ENCODE measurements around the gene SRRM5. TPM values are rescaled to one million over a fixed set of nuclear protein-coding genes. Genes with fewer than 3 reads are reported as not detected.

SRRM5 gene
- total and polyA plus RNA-seq, 2 of the 13 experiments (the other 11 are each of a cell fraction or from before 2014, with no cell fraction given) = 0.11 to 0.16 TPM

GRCh38 chr19:43634506-43634871 lies 22.6 kb downstream of the SRRM5 start:
- no peak for DNase-seq (ENCODE audit: low spot score)
- intact Hi-C loops (cut with micrococcal nuclease; ENCODE audit: unreplicated experiment) = loop anchor here (2.0 kb wide), 1 partner anchor 16 kb away; the partner anchor contains the start of gene ZNF428
- peak; percentile 56 for ATAC-seq
- H3K9ac ChIP-seq (ENCODE audit: insufficient read depth, low read depth, low read length) = peak overlapping the region; percentile 87
- 24% methylated on average over 4 of the region's 5 CpGs for WGBS (ENCODE audit: low lambda C conversion rate)
- H2AFZ ChIP-seq (ENCODE audit: low read length) = no peak overlapping the region
- H3K79me2 ChIP-seq (ENCODE audit: insufficient read depth, low read length) = no peaks in the 10 kb centered on the region
- no peak for FAIRE-seq
- peaks cover 57% of the 10 kb centered on the region for H3K4me1 ChIP-seq (ENCODE audit: insufficient read depth, low read length)
- no peaks in the 10 kb centered on the region for H4K20me1 ChIP-seq (ENCODE audit: insufficient read depth, low read length)
- TSS peak; percentile 40 for BruUV-seq (replicated peaks)
- H3K4me2 ChIP-seq (ENCODE audit: low read depth, low read length) = peak overlapping the region; percentile 92
- TF ChIP-seq ZNF574 (CRISPR knock-in tag; IDR thresholded peaks at IDR 0.05) (0 out of 2 replicates have a peak, but pooled peaks have one; percentile 1), ZFP91 (CRISPR knock-in tag; IDR thresholded peaks at IDR 0.05; ENCODE audit: borderline replicate concordance) (peak; percentile 95), ZNF772 (CRISPR knock-in tag; IDR thresholded peaks at IDR 0.05) (0 out of 2 replicates have a peak, but pooled peaks have one; percentile 20), MLXIP (CRISPR knock-in tag; IDR thresholded peaks at IDR 0.05; ENCODE audit: borderline replicate concordance) (no peak)
- peak overlapping the region; percentile 90 for H3K27ac ChIP-seq (ENCODE audit: extremely low read length, insufficient read depth, low read length)
- CTCF ChIA-PET (ENCODE audit: low intra/inter-chr PET ratio, low total read pairs) = no interaction called here
- peak overlapping the region; percentile 61 to 76 (median 67) for H3K4me3 ChIP-seq (replicated peaks in 1 of 3; ENCODE audit: insufficient read depth in 1 of 3, low read depth in 2 of 3, low read length in 3 of 3)
- H3K27me3 ChIP-seq (ENCODE audit: control insufficient read depth in 1 of 2, insufficient read depth in 2 of 2, low read length in 2 of 2) = no peaks in the 10 kb centered on the region
- H3K36me3 ChIP-seq (replicated peaks in 1 of 2; ENCODE audit: control insufficient read depth in 1 of 2, insufficient read depth in 2 of 2, low read length in 2 of 2) = no peaks in the 10 kb centered on the region
- POLR2A ChIA-PET = interaction anchor here (0.6 to 2.3 kb wide), 6 partner anchors 10 to 171 kb away, joined by 3 to 20 read pairs (median 6); partner anchors contain the start of genes IRGQ and ZNF576
- no peaks in the 10 kb centered on the region for H3K9me3 ChIP-seq (ENCODE audit: low read length)
- in situ Hi-C loops (cut with HindIII; ENCODE audit: extremely low pct_ligation_motif_present, low pct_unique_long_range_greater_than_20kb) = no loop called here

All from HepG2 (cell line).